Measurements from ENCODE around the gene LIN54. TPM values are rescaled to one million over a fixed set of nuclear protein-coding genes. Genes with fewer than 3 reads are reported as not detected.
"Not testable (repeated sequence)": the region's sequence is repeated elsewhere in the genome, so short reads cannot be mapped to it uniquely, and the experiment has no call there.

Gene LIN54
- total RNA-seq, 2 experiments from 2014 or later, result 21.5 to 22.7 TPM

DNA sequence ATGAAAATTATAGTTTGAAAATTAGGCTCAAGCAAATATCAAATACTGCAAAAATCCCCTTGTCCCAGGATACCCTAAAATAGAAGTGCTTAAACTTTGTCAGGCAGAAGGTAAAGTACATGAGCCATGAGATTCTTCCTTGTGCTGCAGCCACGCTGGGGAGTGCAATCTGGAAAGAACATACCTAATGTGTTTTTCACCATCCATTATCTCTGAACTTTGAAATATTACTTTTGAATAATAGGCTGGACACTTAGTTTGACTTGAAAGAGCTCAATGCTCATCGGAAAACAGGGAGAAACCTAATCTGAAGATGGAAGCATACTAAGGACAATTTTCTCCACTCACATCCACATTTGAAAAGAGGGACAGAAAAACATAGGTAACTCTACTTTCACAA is 91.2 kb downstream of the LIN54 start:
- POLR2A ChIA-PET, result no interaction called here
- Mint-ChIP-seq H3K9me3 (no peaks in the 10 kb centered on the region), H3K36me3 (peaks cover 3% of the 10 kb centered on the region), H3K27ac (no peak overlapping the region), H3K4me1 (ENCODE audit: low read depth) (no peaks in the 10 kb centered on the region), H3K4me3 (no peak overlapping the region), H3K27me3 (no peaks in the 10 kb centered on the region)
- intact Hi-C loops (cut with micrococcal nuclease), result no loop called here
- DNase-seq, result no peak
- CTCF ChIA-PET, result no interaction called here

DNA sequence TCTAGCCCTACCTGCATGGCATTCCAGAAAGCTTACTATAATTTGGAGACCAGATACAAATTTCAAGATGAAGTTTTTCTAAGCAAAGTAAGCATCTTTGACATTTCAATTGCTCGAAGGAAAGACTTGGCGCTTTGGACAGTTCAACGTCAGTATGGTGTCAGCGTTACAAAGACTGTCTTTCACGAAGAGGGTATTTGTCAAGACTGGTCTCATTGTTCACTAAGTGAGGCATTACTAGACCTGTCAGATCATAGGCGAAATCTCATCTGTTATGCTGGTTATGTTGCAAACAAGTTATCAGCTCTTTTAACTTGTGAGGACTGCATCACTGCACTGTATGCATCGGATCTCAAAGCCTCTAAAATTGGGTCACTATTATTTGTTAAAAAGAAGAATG is 92.5 kb downstream of the LIN54 start:
- Mint-ChIP-seq H3K27ac (no peak overlapping the region), H3K9me3 (no peaks in the 10 kb centered on the region), H3K4me3 (no peak overlapping the region), H3K36me3 (peaks cover 4% of the 10 kb centered on the region), H3K4me1 (ENCODE audit: low read depth) (no peaks in the 10 kb centered on the region), H3K27me3 (no peaks in the 10 kb centered on the region)
- ChIA-PET CTCF (no interaction called here), POLR2A (no interaction called here)
- intact Hi-C loops (cut with micrococcal nuclease), result no loop called here
- no peak for DNase-seq

DNA sequence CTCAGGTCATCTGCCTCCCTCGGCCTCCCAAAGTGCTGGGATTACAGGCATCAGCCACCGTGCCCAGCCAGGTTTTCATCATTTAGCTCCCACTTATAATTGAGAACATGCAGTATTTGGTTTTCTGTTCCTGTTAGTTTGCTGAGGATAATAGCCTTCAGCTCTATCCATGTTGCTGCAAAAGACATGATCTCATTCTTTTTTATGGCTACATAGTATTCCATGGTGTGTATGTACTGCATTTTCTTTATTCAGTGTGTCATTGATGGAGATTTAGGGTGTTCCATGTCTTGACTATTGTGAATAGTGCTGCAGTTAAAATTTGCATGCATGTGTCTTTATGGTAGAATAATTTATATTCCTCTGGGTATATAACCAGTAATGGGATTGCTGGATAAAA is 96.7 kb downstream of the LIN54 start:
- intact Hi-C loops (cut with micrococcal nuclease); H3K27me3 Mint-ChIP-seq; DNase-seq; POLR2A ChIA-PET; H3K36me3 Mint-ChIP-seq; H3K27ac Mint-ChIP-seq; CTCF ChIA-PET; H3K9me3 Mint-ChIP-seq; H3K4me3 Mint-ChIP-seq; H3K4me1 Mint-ChIP-seq (ENCODE audit: low read depth): not testable (repeated sequence)

DNA sequence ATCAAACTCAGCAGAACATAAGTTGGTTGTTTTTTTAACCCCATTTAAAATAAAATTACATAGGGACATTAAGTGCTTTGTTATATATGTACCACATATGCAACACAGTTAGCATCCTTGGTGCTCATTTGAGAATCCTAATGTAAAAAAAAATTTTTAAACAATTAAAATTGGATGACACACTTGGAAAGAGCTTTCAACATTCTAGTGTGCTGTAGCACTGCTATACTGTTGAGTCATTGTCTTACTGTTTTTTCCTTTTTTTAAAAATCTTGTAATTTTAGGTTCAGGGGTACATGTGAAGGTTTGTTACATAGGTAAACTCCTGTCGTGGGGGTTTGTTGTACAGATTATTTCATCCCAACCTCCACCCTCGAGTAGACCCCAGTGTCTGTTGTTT is 97.3 kb downstream of the LIN54 start:
- Mint-ChIP-seq H3K27ac (no peak overlapping the region), H3K27me3 (no peaks in the 10 kb centered on the region), H3K4me1 (ENCODE audit: low read depth) (no peaks in the 10 kb centered on the region), H3K4me3 (no peak overlapping the region), H3K9me3 (no peaks in the 10 kb centered on the region), H3K36me3 (peaks cover 4% of the 10 kb centered on the region)
- intact Hi-C loops (cut with micrococcal nuclease), result no loop called here
- POLR2A ChIA-PET, result interaction anchor here (0.5 kb wide), 1 partner anchor 32 kb away, joined by 4 read pairs; no protein-coding TSS in a partner anchor
- DNase-seq, result no peak
- CTCF ChIA-PET, result no interaction called here

DNA sequence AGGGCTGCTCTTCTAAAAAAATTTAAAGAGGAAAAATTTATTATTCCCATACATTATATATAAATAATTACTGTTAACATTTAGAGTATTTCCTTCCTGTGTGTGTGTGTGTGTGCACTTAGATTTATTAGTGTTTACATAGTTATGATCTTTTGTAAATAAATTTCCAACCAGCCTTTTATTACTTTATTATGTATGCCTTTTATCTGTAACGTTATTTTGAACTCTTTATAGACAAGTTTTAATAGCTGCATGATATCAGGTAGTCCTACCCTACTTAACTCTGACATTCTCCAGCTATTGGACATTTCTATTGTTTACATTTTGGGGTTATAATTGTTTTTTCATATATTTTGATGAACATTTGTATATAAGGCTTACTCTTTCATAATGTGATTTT is 101.3 kb downstream of the LIN54 start:
- Mint-ChIP-seq H3K27ac (no peak overlapping the region), H3K4me3 (no peak overlapping the region), H3K4me1 (ENCODE audit: low read depth) (peaks cover 14% of the 10 kb centered on the region), H3K27me3 (no peaks in the 10 kb centered on the region), H3K9me3 (no peaks in the 10 kb centered on the region), H3K36me3 (peaks cover under 1% of the 10 kb centered on the region)
- DNase-seq, result no peak
- ChIA-PET POLR2A (no interaction called here), CTCF (interaction anchor here (0.6 kb wide), 2 partner anchors 366 to 472 kb away, joined by 3 read pairs; no protein-coding TSS in a partner anchor)
- intact Hi-C loops (cut with micrococcal nuclease), result loop anchor here (10.0 kb wide), 1 partner anchor 1415 kb away; no protein-coding TSS in a partner anchor

DNA sequence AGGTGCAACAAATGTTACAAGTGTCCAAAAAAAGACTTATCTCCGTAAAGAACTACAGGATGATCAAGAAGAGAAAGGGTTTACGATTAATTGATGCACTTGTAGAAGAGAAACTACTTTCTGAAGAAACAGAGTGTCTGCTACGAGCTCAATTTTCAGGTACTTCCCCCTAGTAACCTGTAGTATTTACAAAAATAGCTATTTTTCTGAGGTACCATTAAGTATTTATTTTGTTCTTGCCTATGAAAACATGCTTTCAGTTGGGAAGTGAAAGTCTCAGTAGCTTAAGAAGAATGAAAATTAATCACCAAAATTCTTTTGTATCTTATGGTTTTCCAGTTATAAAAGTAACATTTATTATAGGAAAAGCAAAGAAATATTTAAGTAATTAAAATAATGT is 104.2 kb downstream of the LIN54 start:
- Mint-ChIP-seq H3K27me3 (no peaks in the 10 kb centered on the region), H3K27ac (no peak overlapping the region), H3K4me3 (no peak overlapping the region), H3K36me3 (no peaks in the 10 kb centered on the region), H3K9me3 (no peaks in the 10 kb centered on the region), H3K4me1 (ENCODE audit: low read depth) (peaks cover 23% of the 10 kb centered on the region)
- no peak for DNase-seq
- ChIA-PET POLR2A (no interaction called here), CTCF (interaction anchor here (1.5 kb wide), 1 partner anchor 354 kb away, joined by 5 read pairs; no protein-coding TSS in a partner anchor)
- intact Hi-C loops (cut with micrococcal nuclease), result loop anchor here (10.0 kb wide), 1 partner anchor 1412 kb away; no protein-coding TSS in a partner anchor

DNA sequence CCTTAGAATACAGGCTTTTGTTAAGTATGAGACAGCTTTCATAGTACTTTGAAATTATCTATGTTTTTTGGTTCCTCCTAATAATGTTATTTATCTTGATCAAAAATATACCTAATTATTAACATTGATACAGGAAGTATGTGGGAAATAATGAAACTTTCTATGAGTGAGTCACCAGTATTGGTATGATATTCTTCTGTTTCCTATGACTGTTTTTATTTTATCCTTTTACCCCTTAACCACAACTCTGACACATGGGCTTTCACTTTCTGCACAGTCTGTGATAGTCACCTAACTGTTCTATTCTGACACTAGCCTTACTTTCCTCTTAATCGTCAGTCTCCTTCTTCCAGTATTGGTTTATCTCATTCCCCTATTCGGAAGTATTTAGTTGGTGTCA is 105.4 kb downstream of the LIN54 start:
- peak; percentile 51 for DNase-seq
- H3K4me3 Mint-ChIP-seq, result peak overlapping the region; percentile 35
- H3K4me1 Mint-ChIP-seq (ENCODE audit: low read depth), result peaks cover 23% of the 10 kb centered on the region
- intact Hi-C loops (cut with micrococcal nuclease), result loop anchor here (1.0 to 10.0 kb wide), 7 partner anchors 14 to 1410 kb away; partner anchors contain the start of genes COPS4 and SEC31A
- no peaks in the 10 kb centered on the region for H3K9me3 Mint-ChIP-seq
- ChIA-PET CTCF (interaction anchor here (0.7 to 1.6 kb wide), 2 partner anchors 376 to 550 kb away, joined by 3 to 4 read pairs; partner anchors contain the start of genes HELQ and MRPS18C), POLR2A (interaction anchor here (0.7 to 1.6 kb wide), 7 partner anchors 13 to 363 kb away, joined by 3 to 5 read pairs (median 3); partner anchors contain the start of gene COPS4)
- peak overlapping the region; percentile 64 for H3K27ac Mint-ChIP-seq
- H3K27me3 Mint-ChIP-seq, result no peaks in the 10 kb centered on the region
- H3K36me3 Mint-ChIP-seq, result no peaks in the 10 kb centered on the region

DNA sequence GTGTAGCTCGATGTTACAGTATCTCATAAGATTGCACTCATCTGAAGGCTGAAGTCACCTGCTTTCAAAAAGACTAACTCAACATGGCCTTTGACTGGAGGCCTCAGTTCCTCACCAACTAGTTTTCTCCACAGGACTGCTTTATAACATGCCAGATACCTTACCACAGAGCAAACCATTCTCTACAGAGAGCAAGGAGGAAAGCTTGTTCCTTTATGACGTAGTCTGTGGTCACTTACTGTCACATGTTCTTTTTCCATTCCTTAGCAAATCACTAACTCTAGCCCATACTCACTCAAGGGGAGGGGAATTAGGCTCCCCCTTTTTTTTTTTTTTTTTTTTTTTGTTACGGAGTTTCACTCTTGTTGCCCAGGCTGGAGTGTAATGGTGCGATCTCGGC is 106.9 kb downstream of the LIN54 start:
- CTCF ChIA-PET, result interaction anchor here (1.4 kb wide), 1 partner anchor 131 kb away, joined by 3 read pairs; the partner anchor contains the start of gene COPS4
- POLR2A ChIA-PET, result no interaction called here
- H3K36me3 Mint-ChIP-seq, result peaks cover 4% of the 10 kb centered on the region
- H3K27me3 Mint-ChIP-seq, result no peaks in the 10 kb centered on the region
- no peak overlapping the region for H3K4me3 Mint-ChIP-seq
- intact Hi-C loops (cut with micrococcal nuclease), result loop anchor here (2.0 to 10.0 kb wide), 2 partner anchors 13 to 1409 kb away; partner anchors contain the start of gene SEC31A
- H3K9me3 Mint-ChIP-seq, result no peaks in the 10 kb centered on the region
- H3K27ac Mint-ChIP-seq, result peak overlapping the region; percentile 75
- no peak for DNase-seq
- peaks cover 29% of the 10 kb centered on the region for H3K4me1 Mint-ChIP-seq (ENCODE audit: low read depth)

DNA sequence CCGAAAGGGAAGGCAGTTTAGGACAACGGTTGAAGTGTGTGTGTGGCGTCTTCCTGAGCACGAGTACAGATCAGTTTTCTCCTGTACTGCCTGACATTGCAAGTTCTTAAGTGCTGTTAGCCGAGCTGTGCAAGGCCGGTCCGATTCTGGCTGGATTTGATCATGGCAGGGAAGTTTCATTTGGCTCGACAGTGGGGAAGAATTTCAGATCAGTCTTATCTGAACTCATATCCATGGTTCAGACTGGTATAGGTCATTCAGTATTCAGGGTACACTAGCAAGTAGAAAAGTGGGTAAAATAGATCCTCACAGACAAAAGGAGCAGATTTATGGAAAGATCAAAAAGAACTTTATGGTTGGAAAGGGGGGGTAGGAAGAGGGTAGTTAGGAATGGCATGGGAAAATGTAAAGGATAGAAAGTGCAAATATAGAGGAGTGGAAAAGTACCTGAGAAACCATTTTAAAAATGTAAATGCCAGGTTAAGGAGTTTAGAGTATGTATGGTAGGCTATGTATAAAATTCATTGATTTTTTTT is 109.4 kb downstream of the LIN54 start:
- Mint-ChIP-seq H3K36me3 (peaks cover 18% of the 10 kb centered on the region), H3K4me1 (ENCODE audit: low read depth) (peaks cover 41% of the 10 kb centered on the region), H3K27ac (no peak overlapping the region), H3K27me3 (no peaks in the 10 kb centered on the region), H3K9me3 (no peaks in the 10 kb centered on the region), H3K4me3 (no peak overlapping the region)
- no peak for DNase-seq
- intact Hi-C loops (cut with micrococcal nuclease), result loop anchor here (2.0 to 10.0 kb wide), 5 partner anchors 210 to 1406 kb away; partner anchors contain the start of genes COQ2 and HELQ
- ChIA-PET CTCF (interaction anchor here (1.7 to 2.6 kb wide), 3 partner anchors 49 to 134 kb away, joined by 3 to 11 read pairs (median 7); partner anchors contain the start of gene COPS4), POLR2A (interaction anchor here (1.0 to 3.9 kb wide), 6 partner anchors 9 to 209 kb away, joined by 3 to 21 read pairs (median 4); partner anchors contain the start of genes COPS4 and SEC31A)

DNA sequence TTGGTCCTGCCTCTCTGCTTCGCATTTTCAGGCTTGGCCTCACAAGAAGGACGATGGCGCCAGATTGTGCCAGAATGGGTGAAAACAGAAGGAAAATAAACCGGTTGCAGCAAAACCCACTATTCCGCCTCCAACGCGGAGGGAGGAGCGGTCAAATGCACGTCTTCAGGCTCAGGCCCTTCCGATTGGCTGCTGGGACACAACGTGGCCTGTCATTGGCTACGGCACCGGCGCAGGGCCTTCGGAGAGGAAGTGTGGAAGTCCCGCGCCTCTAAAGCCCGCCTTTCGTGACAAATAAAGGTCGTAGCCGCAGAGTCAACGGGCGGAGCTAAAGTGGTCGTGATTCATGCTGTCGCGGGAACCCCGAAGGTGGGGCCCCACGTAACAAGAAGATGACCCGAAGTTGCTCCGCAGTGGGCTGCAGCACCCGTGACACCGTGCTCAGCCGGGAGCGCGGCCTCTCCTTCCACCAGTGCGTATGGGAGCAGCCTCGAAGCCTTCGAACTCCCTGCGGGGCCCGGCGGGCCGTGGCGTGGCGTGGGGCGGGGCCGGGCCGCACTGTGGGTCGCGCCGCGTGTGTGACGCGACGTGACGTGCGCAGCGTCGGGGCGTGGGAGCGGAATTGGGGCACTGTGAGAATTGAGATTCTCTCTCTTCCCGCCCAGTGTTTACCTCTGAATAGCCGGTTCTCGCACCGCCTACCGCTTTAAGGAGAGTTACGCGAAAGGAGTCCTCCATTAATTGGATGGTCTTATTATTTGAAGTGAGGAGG is 110.0 kb downstream of the LIN54 start, which contains the start of gene THAP9:
Gene THAP9 (plus strand): TSS at position 325 of the 772 bp plus-strand sequence. CDS start 68 bp downstream, at position 393.
- Mint-ChIP-seq H3K9me3 (no peaks in the 10 kb centered on the region), H3K4me1 (ENCODE audit: low read depth) (peaks cover 36% of the 10 kb centered on the region), H3K27ac (no peak within 1 kb of the TSS), H3K36me3 (peaks cover 22% of the 10 kb centered on the region), H3K4me3 (no peak within 1 kb of the TSS), H3K27me3 (no peaks in the 10 kb centered on the region)
- ChIA-PET POLR2A (interaction anchor here (1.0 to 3.9 kb wide), 9 partner anchors 9 to 471 kb away, joined by 3 to 21 read pairs (median 4); partner anchors contain the start of genes COPS4 and SEC31A), CTCF (interaction anchor here (1.1 to 2.6 kb wide), 7 partner anchors 9 to 134 kb away, joined by 3 to 11 read pairs (median 5); partner anchors contain the start of gene COPS4)
- DNase-seq, result peak; percentile 99
- intact Hi-C loops (cut with micrococcal nuclease), result loop anchor here (1.0 to 10.0 kb wide), 12 partner anchors 9 to 1406 kb away; partner anchors contain the start of genes COQ2, ENOPH1, HELQ and HNRNPDL

DNA sequence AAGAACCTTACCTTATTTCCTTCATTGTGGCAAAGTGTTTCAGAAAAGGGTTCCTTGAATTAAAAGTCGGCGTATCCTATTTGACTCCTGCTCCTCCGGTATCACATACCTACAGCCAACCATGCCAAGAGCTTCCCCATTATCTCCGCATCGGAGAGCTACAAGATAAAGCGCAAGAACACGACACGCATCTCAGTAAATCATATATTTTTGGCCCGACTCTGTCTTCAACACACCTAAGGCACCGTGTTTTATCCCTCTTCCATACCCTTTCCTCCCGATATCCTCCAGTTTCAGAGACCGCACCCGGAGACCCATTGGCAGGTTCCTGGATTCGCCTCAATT is 110.6 kb downstream of the LIN54 start:
- peaks cover 32% of the 10 kb centered on the region for H3K4me1 Mint-ChIP-seq (ENCODE audit: low read depth)
- CTCF ChIA-PET, result interaction anchor here (0.6 to 2.6 kb wide), 9 partner anchors 8 to 384 kb away, joined by 3 to 11 read pairs (median 4); partner anchors contain the start of genes COPS4 and COQ2
- intact Hi-C loops (cut with micrococcal nuclease), result loop anchor here (1.0 to 10.0 kb wide), 12 partner anchors 9 to 1405 kb away; partner anchors contain the start of genes COQ2, ENOPH1, HELQ and HNRNPDL
- H3K9me3 Mint-ChIP-seq, result no peaks in the 10 kb centered on the region
- no peaks in the 10 kb centered on the region for H3K27me3 Mint-ChIP-seq
- no peak for DNase-seq
- peaks cover 23% of the 10 kb centered on the region for H3K36me3 Mint-ChIP-seq
- no peak overlapping the region for H3K4me3 Mint-ChIP-seq
- POLR2A ChIA-PET, result interaction anchor here (1.0 to 3.9 kb wide), 8 partner anchors 8 to 471 kb away, joined by 3 to 21 read pairs (median 4); partner anchors contain the start of genes COPS4 and SEC31A
- no peak overlapping the region for H3K27ac Mint-ChIP-seq

All from activated CD4-positive, alpha-beta memory T cell treated with anti-CD3 and anti-CD28 coated beads for 36 hours (primary cell).